GM23338 (cell line): Measurements from ENCODE around the gene EFCAB8. TPM values are rescaled to one million over a fixed set of nuclear protein-coding genes. Genes with fewer than 3 reads are reported as not detected.
A peak's percentile ranks its signal among the peaks of the same experiment; 100 is the strongest.

Source experiments
- ATAC-seq: fragments of 200-7000 bp; cut with Tn5 transposase; 3 replicates; pipeline ENCODE4 v1.9.1; 2020
- DNase-seq: peaks from one replicate; pipeline ENCODE4 v3.0.0-alpha.2; 2015; ENCODE audit warnings: low spot score
- H2AFZ ChIP-seq: fragments of 200-600 bp; sonication (generic); 2 replicates; pipeline ENCODE4 v1.8.0; 2016; ENCODE audit warnings: antibody characterized with exemption, mild to moderate bottlenecking, moderate library complexity
- H3F3A ChIP-seq: fragments of 200-600 bp; sonication (generic); replicated peaks from 2 replicates; pipeline ENCODE4 v1.8.0; 2017; ENCODE audit warnings: antibody characterized with exemption, mixed run types, low read depth
- H3K27ac ChIP-seq: fragments of 200-600 bp; sonication (generic); 2 replicates; pipeline ENCODE4 v1.6.1; 2016; ENCODE audit warnings: low read depth
- H3K27me3 ChIP-seq: fragments of 200-600 bp; sonication (generic); 2 replicates; pipeline ENCODE4 v1.8.0; 2016; ENCODE audit warnings: mild to moderate bottlenecking, mixed run types, moderate library complexity; ENCODE audit not compliant: insufficient read depth
- H3K36me3 ChIP-seq: fragments of 200-600 bp; sonication (generic); 2 replicates; pipeline ENCODE4 v1.8.0; 2016; ENCODE audit warnings: mild to moderate bottlenecking; ENCODE audit not compliant: insufficient read depth
- H3K4me1 ChIP-seq: fragments of 200-600 bp; sonication (generic); 2 replicates; pipeline ENCODE4 v1.8.0; 2016; ENCODE audit warnings: mild to moderate bottlenecking, moderate library complexity; ENCODE audit not compliant: insufficient read depth
- H3K4me2 ChIP-seq: fragments of 200-600 bp; sonication (generic); 2 replicates; pipeline ENCODE4 v1.7.1; 2017; ENCODE audit warnings: mixed run types
- H3K4me3 ChIP-seq: fragments of 200-600 bp; sonication (generic); 2 replicates; pipeline ENCODE4 v1.6.1; 2016; ENCODE audit warnings: mixed run types
- H3K79me2 ChIP-seq: fragments of 200-600 bp; sonication (generic); replicated peaks from 2 replicates; pipeline ENCODE4 v1.8.0; 2017; ENCODE audit warnings: mild to moderate bottlenecking; ENCODE audit not compliant: insufficient read depth
- H3K9me2 ChIP-seq: fragments of 200-600 bp; sonication (generic); 2 replicates; pipeline ENCODE4 v1.8.0; 2017; ENCODE audit not compliant: insufficient read depth
- H4K20me1 ChIP-seq: fragments of 200-600 bp; sonication (generic); replicated peaks from 2 replicates; pipeline ENCODE4 v1.8.0; 2017; ENCODE audit warnings: mild to moderate bottlenecking; ENCODE audit not compliant: insufficient read depth
- H3K27ac Mint-ChIP-seq: 2 replicates; pipeline ENCODE4 v1.8.0; 2020; ENCODE audit warnings: inconsistent platforms, mild to moderate bottlenecking, moderate library complexity, mixed read lengths
- H3K27me3 Mint-ChIP-seq: 3 replicates; pipeline ENCODE4 v1.8.0; 2022; ENCODE audit warnings: low read depth, mild to moderate bottlenecking, moderate library complexity, mixed read lengths, inconsistent platforms; ENCODE audit not compliant: insufficient read depth, poor library complexity
- H3K36me3 Mint-ChIP-seq: 3 replicates; pipeline ENCODE4 v1.8.0; 2021; ENCODE audit warnings: low read depth, mild to moderate bottlenecking, inconsistent platforms, moderate library complexity, mixed read lengths
- H3K4me1 Mint-ChIP-seq: 3 replicates; pipeline ENCODE4 v1.8.0; 2020; ENCODE audit warnings: mild to moderate bottlenecking, inconsistent platforms, mixed read lengths
- H3K4me3 Mint-ChIP-seq: 3 replicates; pipeline ENCODE4 v1.8.0; 2021; ENCODE audit warnings: moderate library complexity, mild to moderate bottlenecking, inconsistent platforms, mixed read lengths
- H3K9me3 Mint-ChIP-seq: 3 replicates; pipeline ENCODE4 v1.8.0; 2020; ENCODE audit warnings: moderate library complexity, mild to moderate bottlenecking, inconsistent platforms, mixed read lengths
- CREB1 ChIP-seq: fragments of 250-450 bp; sonication (Bioruptor Pico); IDR thresholded peaks from 2 replicates; pipeline ENCODE4 v1.5.0; 2020; ENCODE audit warnings: low read depth, mild to moderate bottlenecking, moderate library complexity
- NANOG ChIP-seq: IDR thresholded peaks from 2 replicates; pipeline ENCODE4 v1.6.1; 2016; ENCODE audit warnings: antibody characterized with exemption, borderline replicate concordance
- STAT1 ChIP-seq: IDR thresholded peaks from one replicate; pipeline ENCODE4 v1.6.1; 2016; ENCODE audit warnings: antibody characterized with exemption; ENCODE audit not compliant: unreplicated experiment
- ZNF331 ChIP-seq: fragments of 250-450 bp; sonication (Bioruptor Pico); IDR thresholded peaks from 2 replicates; pipeline ENCODE4 v1.5.0; 2020; ENCODE audit warnings: low read depth, mild to moderate bottlenecking, moderate library complexity
- polyA plus RNA-seq: library from polyadenylated mRNA; unstranded; fragments of >200 nt; fragmentation: Nextera tagmentation; extraction: Ambion mirVana; gene quantifications from 2 replicates; pipeline ENCODE4 v1.2.1, GENCODE V29; 2016
- total RNA-seq: library from RNA; depleted of rRNA; stranded (reverse); fragments of >200 nt; shearing (Covaris generic); gene quantifications from 2 replicates; pipeline ENCODE4 v1.2.3, GENCODE V29; 2014
- TF ChIP-seq, protein P1 (sequence below): IDR thresholded peaks from one replicate; pipeline ENCODE4 v1.6.1; 2018; ENCODE audit warnings: antibody characterized with exemption; ENCODE audit not compliant: unreplicated experiment
- TF ChIP-seq, protein P2 (sequence below): IDR thresholded peaks from 2 replicates; pipeline ENCODE4 v1.6.1; 2016; ENCODE audit warnings: antibody characterized with exemption
- TF ChIP-seq, protein P3 (sequence below): fragments of 250-450 bp; sonication (Bioruptor Pico); IDR thresholded peaks from 2 replicates; pipeline ENCODE4 v1.5.0; 2020; ENCODE audit warnings: mild to moderate bottlenecking, moderate library complexity

The EFCAB8 gene
- total and polyA plus RNA-seq, 2 experiments from 2014 or later, result 0.35 TPM; not detected in 1

DNA sequence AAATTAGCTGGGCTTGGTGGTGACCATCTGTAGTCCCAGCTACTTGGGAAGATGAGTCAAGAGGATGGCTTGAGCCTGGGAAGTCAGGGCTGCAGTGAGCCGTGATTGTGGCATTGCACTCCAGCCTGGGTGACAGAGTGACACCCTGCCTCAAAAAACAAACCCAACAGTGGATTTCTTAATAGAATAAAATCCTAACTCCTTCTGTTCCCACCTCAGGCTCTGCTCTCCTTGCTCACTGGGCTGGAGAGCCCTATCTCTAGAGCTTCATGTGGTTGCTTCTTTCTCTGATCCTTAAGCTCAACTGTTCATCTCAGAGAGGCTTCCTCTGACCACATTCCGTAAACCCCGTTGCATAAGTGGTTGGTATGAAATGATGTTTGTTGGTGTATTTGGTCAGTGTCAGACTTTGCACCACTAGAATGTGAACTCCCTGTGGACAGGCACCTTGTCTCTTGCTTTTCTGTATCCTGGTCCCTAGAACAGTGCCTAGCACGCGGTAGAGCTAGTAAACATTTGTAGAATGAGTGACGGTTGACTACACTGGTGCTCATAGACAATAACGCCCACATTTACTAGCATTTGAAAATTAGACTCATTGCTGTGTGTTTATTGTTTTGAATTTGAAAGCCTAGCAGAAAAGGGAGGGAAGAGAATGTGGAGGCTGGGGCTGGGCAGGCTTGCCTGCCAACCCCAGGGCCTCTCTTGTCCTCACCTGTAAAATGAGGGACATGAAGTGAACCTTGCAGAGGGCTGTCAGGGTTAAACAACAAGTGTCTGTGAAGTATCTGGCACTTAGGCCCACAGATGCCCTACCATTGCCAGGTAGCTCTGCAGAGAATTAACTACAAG is 34.8 kb upstream of the EFCAB8 start:
- no peak overlapping the region for H3K4me3 Mint-ChIP-seq
- TF ChIP-seq, protein P1, sequence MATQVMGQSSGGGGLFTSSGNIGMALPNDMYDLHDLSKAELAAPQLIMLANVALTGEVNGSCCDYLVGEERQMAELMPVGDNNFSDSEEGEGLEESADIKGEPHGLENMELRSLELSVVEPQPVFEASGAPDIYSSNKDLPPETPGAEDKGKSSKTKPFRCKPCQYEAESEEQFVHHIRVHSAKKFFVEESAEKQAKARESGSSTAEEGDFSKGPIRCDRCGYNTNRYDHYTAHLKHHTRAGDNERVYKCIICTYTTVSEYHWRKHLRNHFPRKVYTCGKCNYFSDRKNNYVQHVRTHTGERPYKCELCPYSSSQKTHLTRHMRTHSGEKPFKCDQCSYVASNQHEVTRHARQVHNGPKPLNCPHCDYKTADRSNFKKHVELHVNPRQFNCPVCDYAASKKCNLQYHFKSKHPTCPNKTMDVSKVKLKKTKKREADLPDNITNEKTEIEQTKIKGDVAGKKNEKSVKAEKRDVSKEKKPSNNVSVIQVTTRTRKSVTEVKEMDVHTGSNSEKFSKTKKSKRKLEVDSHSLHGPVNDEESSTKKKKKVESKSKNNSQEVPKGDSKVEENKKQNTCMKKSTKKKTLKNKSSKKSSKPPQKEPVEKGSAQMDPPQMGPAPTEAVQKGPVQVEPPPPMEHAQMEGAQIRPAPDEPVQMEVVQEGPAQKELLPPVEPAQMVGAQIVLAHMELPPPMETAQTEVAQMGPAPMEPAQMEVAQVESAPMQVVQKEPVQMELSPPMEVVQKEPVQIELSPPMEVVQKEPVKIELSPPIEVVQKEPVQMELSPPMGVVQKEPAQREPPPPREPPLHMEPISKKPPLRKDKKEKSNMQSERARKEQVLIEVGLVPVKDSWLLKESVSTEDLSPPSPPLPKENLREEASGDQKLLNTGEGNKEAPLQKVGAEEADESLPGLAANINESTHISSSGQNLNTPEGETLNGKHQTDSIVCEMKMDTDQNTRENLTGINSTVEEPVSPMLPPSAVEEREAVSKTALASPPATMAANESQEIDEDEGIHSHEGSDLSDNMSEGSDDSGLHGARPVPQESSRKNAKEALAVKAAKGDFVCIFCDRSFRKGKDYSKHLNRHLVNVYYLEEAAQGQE, result no peak
- TF ChIP-seq, protein P2, sequence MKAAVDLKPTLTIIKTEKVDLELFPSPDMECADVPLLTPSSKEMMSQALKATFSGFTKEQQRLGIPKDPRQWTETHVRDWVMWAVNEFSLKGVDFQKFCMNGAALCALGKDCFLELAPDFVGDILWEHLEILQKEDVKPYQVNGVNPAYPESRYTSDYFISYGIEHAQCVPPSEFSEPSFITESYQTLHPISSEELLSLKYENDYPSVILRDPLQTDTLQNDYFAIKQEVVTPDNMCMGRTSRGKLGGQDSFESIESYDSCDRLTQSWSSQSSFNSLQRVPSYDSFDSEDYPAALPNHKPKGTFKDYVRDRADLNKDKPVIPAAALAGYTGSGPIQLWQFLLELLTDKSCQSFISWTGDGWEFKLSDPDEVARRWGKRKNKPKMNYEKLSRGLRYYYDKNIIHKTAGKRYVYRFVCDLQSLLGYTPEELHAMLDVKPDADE, result no peak
- TF ChIP-seq STAT1, result no peak
- no peak for TF ChIP-seq ZNF331 (CRISPR knock-in tag)
- no peak for TF ChIP-seq NANOG
- TF ChIP-seq, protein P3, sequence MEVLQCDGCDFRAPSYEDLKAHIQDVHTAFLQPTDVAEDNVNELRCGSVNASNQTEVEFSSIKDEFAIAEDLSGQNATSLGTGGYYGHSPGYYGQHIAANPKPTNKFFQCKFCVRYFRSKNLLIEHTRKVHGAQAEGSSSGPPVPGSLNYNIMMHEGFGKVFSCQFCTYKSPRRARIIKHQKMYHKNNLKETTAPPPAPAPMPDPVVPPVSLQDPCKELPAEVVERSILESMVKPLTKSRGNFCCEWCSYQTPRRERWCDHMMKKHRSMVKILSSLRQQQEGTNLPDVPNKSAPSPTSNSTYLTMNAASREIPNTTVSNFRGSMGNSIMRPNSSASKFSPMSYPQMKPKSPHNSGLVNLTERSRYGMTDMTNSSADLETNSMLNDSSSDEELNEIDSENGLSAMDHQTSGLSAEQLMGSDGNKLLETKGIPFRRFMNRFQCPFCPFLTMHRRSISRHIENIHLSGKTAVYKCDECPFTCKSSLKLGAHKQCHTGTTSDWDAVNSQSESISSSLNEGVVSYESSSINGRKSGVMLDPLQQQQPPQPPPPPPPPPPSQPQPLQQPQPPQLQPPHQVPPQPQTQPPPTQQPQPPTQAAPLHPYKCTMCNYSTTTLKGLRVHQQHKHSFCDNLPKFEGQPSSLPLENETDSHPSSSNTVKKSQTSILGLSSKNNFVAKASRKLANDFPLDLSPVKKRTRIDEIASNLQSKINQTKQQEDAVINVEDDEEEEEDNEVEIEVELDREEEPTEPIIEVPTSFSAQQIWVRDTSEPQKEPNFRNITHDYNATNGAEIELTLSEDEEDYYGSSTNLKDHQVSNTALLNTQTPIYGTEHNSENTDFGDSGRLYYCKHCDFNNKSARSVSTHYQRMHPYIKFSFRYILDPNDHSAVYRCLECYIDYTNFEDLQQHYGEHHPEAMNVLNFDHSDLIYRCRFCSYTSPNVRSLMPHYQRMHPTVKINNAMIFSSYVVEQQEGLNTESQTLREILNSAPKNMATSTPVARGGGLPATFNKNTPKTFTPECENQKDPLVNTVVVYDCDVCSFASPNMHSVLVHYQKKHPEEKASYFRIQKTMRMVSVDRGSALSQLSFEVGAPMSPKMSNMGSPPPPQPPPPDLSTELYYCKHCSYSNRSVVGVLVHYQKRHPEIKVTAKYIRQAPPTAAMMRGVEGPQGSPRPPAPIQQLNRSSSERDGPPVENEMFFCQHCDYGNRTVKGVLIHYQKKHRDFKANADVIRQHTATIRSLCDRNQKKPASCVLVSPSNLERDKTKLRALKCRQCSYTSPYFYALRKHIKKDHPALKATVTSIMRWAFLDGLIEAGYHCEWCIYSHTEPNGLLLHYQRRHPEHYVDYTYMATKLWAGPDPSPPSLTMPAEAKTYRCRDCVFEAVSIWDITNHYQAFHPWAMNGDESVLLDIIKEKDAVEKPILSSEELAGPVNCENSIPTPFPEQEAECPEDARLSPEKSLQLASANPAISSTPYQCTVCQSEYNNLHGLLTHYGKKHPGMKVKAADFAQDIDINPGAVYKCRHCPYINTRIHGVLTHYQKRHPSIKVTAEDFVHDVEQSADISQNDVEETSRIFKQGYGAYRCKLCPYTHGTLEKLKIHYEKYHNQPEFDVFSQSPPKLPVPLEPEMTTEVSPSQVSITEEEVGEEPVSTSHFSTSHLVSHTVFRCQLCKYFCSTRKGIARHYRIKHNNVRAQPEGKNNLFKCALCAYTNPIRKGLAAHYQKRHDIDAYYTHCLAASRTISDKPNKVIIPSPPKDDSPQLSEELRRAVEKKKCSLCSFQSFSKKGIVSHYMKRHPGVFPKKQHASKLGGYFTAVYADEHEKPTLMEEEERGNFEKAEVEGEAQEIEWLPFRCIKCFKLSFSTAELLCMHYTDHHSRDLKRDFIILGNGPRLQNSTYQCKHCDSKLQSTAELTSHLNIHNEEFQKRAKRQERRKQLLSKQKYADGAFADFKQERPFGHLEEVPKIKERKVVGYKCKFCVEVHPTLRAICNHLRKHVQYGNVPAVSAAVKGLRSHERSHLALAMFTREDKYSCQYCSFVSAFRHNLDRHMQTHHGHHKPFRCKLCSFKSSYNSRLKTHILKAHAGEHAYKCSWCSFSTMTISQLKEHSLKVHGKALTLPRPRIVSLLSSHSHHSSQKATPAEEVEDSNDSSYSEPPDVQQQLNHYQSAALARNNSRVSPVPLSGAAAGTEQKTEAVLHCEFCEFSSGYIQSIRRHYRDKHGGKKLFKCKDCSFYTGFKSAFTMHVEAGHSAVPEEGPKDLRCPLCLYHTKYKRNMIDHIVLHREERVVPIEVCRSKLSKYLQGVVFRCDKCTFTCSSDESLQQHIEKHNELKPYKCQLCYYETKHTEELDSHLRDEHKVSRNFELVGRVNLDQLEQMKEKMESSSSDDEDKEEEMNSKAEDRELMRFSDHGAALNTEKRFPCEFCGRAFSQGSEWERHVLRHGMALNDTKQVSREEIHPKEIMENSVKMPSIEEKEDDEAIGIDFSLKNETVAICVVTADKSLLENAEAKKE, result no peak
- no peak for TF ChIP-seq CREB1 (CRISPR knock-in tag)
- Histone ChIP-seq H3K27me3 (no peaks in the 10 kb centered on the region), H3K36me3 (peaks cover 23% of the 10 kb centered on the region), H3K4me2 (no peak overlapping the region), H4K20me1 (peaks cover 67% of the 10 kb centered on the region), H3K4me1 (peaks cover 32% of the 10 kb centered on the region), H3K4me3 (no peak overlapping the region), H2AFZ (no peak overlapping the region), H3K27ac (peak overlapping the region; percentile 73), H3K79me2 (peaks cover 89% of the 10 kb centered on the region), H3K9me2 (no peaks in the 10 kb centered on the region), H3F3A (peaks cover 45% of the 10 kb centered on the region)
- H3K36me3 Mint-ChIP-seq, result peaks cover 36% of the 10 kb centered on the region
- no peaks in the 10 kb centered on the region; the same call in 2 of the 3 replicates for H3K9me3 Mint-ChIP-seq
- no peak for DNase-seq
- no peak for ATAC-seq
- peaks cover 16% of the 10 kb centered on the region for H3K27me3 Mint-ChIP-seq
- H3K27ac Mint-ChIP-seq, result no peak overlapping the region; the same call in 1 of the 2 replicates
- peaks cover 30% of the 10 kb centered on the region for H3K4me1 Mint-ChIP-seq
